Liver (tissue), 9 donors: ENCODE measurements around the gene CDHR2. TPM values are rescaled to one million over a fixed set of nuclear protein-coding genes. Genes with fewer than 3 reads are reported as not detected.

Experiments used
- DNase-seq: peaks from one replicate; pipeline ENCODE4 v3.0.0-alpha.2; 2017; ENCODE audit warnings: low spot score
- H3K27ac ChIP-seq, 2 donors: one replicate each; pipeline ENCODE4 v1.7.0; 2013; ENCODE audit warnings: inconsistent platforms in 2 of 2, low read length in 2 of 2, control low read depth in 1 of 2, low read depth in 1 of 2, mild to moderate bottlenecking in 1 of 2
- H3K27me3 ChIP-seq, 4 donors: one replicate each; pipeline versions ENCODE4 v1.6.1 to v1.7.0; 2013; ENCODE audit warnings: low read length in 3 of 4, inconsistent platforms in 1 of 4, mild to moderate bottlenecking in 1 of 4, moderate library complexity in 1 of 4; ENCODE audit not compliant: control insufficient read depth in 4 of 4, insufficient read depth in 4 of 4
- H3K36me3 ChIP-seq, 4 donors: one replicate each; pipeline versions ENCODE4 v1.6.1 to v1.7.0; 2013; ENCODE audit warnings: low read length in 3 of 4, mild to moderate bottlenecking in 3 of 4, low read depth in 1 of 4, moderate library complexity in 1 of 4; ENCODE audit not compliant: control insufficient read depth in 4 of 4, insufficient read depth in 3 of 4
- H3K4me1 ChIP-seq, 4 donors: one replicate each; pipeline versions ENCODE4 v1.6.1 to v1.7.0; 2013; ENCODE audit warnings: low read length in 3 of 4, mild to moderate bottlenecking in 3 of 4, moderate library complexity in 1 of 4; ENCODE audit not compliant: control insufficient read depth in 4 of 4, insufficient read depth in 4 of 4
- H3K4me3 ChIP-seq, 3 donors: one replicate each; pipeline versions ENCODE4 v1.6.1 to v1.7.0; 2013; ENCODE audit warnings: low read length in 3 of 3, control low read depth in 1 of 3, low read depth in 1 of 3, mild to moderate bottlenecking in 1 of 3
- H3K9ac ChIP-seq, 2 donors: one replicate each; pipeline ENCODE4 v1.7.0; 2013; ENCODE audit warnings: low read length in 2 of 2, mild to moderate bottlenecking in 2 of 2, moderate library complexity in 2 of 2, control low read depth in 1 of 2, low read depth in 1 of 2
- H3K9me3 ChIP-seq, 4 donors: one replicate each; pipeline versions ENCODE4 v1.6.1 to v1.7.0; 2013; ENCODE audit warnings: low read length in 3 of 4; ENCODE audit not compliant: control insufficient read depth in 4 of 4
- FOXA1 ChIP-seq: IDR thresholded peaks from 2 replicates; pipeline ENCODE4 v1.6.1; 2016; ENCODE audit warnings: antibody characterized with exemption
- FOXA2 ChIP-seq: IDR thresholded peaks from 2 replicates; pipeline ENCODE4 v1.6.1; 2016; ENCODE audit warnings: antibody characterized with exemption
- GABPA ChIP-seq, 2 donors: IDR thresholded peaks in 1 of 2; conservative IDR thresholded peaks in 1 of 2; 2 replicates each; pipeline ENCODE4 v1.6.1; 2016; ENCODE audit warnings: antibody characterized with exemption in 2 of 2, mild to moderate bottlenecking in 1 of 2, moderate library complexity in 1 of 2
- HNF4A ChIP-seq, 2 donors: conservative IDR thresholded peaks; 2 replicates each; pipeline ENCODE4 v1.6.1; 2016; ENCODE audit warnings: antibody characterized with exemption in 2 of 2, mild to moderate bottlenecking in 2 of 2
- HNF4G ChIP-seq: IDR thresholded peaks from 2 replicates; pipeline ENCODE4 v1.6.1; 2016; ENCODE audit warnings: antibody characterized with exemption
- JUND ChIP-seq, 2 donors: IDR thresholded peaks; 2 replicates each; pipeline ENCODE4 v1.6.1; 2016; ENCODE audit warnings: antibody characterized with exemption in 2 of 2
- MAX ChIP-seq: IDR thresholded peaks from 2 replicates; pipeline ENCODE4 v1.6.1; 2016; ENCODE audit warnings: antibody characterized with exemption
- NR2F2 ChIP-seq: IDR thresholded peaks from 2 replicates; pipeline ENCODE4 v1.6.1; 2016; ENCODE audit warnings: antibody characterized with exemption
- RXRA ChIP-seq, 2 donors: IDR thresholded peaks; 2 replicates each; pipeline ENCODE4 v1.6.1; 2017 to 2018; ENCODE audit warnings: antibody characterized with exemption in 2 of 2, mild to moderate bottlenecking in 1 of 2
- SP1 ChIP-seq: IDR thresholded peaks from 2 replicates; pipeline ENCODE4 v1.6.1; 2018; ENCODE audit warnings: antibody characterized with exemption, mild to moderate bottlenecking
- TAF1 ChIP-seq: conservative IDR thresholded peaks from 2 replicates; pipeline ENCODE4 v1.6.1; 2016; ENCODE audit warnings: antibody characterized with exemption, mild to moderate bottlenecking
- WGBS: extraction: QIAGEN DNeasy Blood & Tissue Kit; methylation state at CpG from one replicate; pipeline ENCODE4 v1.1.7; 2013; 5-methylcytosine and 5-hydroxymethylcytosine counted together
- polyA plus RNA-seq, 2 donors: library from polyadenylated mRNA; stranded (reverse) in 1 of 2; unstranded in 1 of 2; fragments of 200-250 nt in 1 of 2; fragments of >200 nt in 1 of 2; fragmentation: Nextera tagmentation in 1 of 2; extraction: Ambion mirVana in 1 of 2; gene quantifications; one replicate each; pipeline versions ENCODE4 v1.2.1 to v1.2.3, GENCODE V29; 2013 to 2015
- total RNA-seq, 2 donors: library from RNA; depleted of rRNA; stranded (reverse); fragments of >200 nt; gene quantifications; one replicate each; pipeline ENCODE4 v1.2.3, GENCODE V29; 2014
- TF ChIP-seq, protein P1 (sequence below): IDR thresholded peaks from 2 replicates; pipeline ENCODE4 v1.6.1; 2016; ENCODE audit warnings: antibody characterized with exemption, mild to moderate bottlenecking
- TF ChIP-seq, protein P2 (sequence below): fragments of 150-350 bp; IDR thresholded peaks from 2 replicates; pipeline ENCODE4 v1.5.1; 2017; ENCODE audit warnings: improper control_type of control experiment, low read depth, low read length; ENCODE audit not compliant: missing input control
- donor health status: healthy.
- donor health status: healthy.
- donor health status: healthy.
- donor health status: healthy.
- donor health status: healthy.

The CDHR2 gene
- total and polyA plus RNA-seq, 4 donors, result 8.8 to 23.8 (median 16.6) TPM

- TF ChIP-seq HNF4G (peak; percentile 24), FOXA1 (no peak), HNF4A (conservative IDR thresholded peaks at IDR 0.05) (peak in 1 of 2 donors; percentile 49)
- Histone ChIP-seq H3K9ac (no peak overlapping the region), H3K4me1 (no peaks in the 10 kb centered on the region), H3K9me3 (no peaks in the 10 kb centered on the region), H3K27me3 (no peaks in the 10 kb centered on the region), H3K4me3 (no peak overlapping the region), H3K27ac (no peak overlapping the region), H3K36me3 (no peaks in the 10 kb centered on the region)
- WGBS, result 63% methylated on average over 16 of the region's 16 CpGs
- DNase-seq, result no peak
Measured at GRCh38 chr5:176519810-176520720, 29.1 kb upstream of the CDHR2 start.

DNA sequence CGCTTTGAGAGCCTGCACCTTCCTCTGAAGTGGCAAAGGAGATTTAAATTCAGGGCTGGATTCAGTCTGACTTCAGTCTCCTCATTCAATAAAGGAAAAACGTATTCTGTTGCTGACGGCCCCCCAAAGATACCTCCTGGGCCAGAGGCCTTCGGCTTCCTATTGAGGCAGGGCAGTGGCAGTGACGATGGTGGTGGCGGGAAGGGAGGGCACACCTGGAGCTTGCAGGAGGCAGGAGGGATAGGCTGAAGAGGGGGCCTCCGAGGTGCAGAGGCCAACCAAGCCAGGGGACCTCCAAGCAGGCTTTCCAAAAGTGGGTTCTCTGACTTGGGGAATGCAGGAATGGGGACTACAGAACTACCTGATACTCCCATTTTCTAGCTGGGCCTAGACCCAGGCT is 27.9 kb upstream of the CDHR2 start:
- TF ChIP-seq, protein P1, sequence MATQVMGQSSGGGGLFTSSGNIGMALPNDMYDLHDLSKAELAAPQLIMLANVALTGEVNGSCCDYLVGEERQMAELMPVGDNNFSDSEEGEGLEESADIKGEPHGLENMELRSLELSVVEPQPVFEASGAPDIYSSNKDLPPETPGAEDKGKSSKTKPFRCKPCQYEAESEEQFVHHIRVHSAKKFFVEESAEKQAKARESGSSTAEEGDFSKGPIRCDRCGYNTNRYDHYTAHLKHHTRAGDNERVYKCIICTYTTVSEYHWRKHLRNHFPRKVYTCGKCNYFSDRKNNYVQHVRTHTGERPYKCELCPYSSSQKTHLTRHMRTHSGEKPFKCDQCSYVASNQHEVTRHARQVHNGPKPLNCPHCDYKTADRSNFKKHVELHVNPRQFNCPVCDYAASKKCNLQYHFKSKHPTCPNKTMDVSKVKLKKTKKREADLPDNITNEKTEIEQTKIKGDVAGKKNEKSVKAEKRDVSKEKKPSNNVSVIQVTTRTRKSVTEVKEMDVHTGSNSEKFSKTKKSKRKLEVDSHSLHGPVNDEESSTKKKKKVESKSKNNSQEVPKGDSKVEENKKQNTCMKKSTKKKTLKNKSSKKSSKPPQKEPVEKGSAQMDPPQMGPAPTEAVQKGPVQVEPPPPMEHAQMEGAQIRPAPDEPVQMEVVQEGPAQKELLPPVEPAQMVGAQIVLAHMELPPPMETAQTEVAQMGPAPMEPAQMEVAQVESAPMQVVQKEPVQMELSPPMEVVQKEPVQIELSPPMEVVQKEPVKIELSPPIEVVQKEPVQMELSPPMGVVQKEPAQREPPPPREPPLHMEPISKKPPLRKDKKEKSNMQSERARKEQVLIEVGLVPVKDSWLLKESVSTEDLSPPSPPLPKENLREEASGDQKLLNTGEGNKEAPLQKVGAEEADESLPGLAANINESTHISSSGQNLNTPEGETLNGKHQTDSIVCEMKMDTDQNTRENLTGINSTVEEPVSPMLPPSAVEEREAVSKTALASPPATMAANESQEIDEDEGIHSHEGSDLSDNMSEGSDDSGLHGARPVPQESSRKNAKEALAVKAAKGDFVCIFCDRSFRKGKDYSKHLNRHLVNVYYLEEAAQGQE, result no peak
- WGBS, result 89% methylated on average over 7 of the region's 7 CpGs
- H3K4me3 ChIP-seq, result no peak overlapping the region
- no peaks in the 10 kb centered on the region for H3K9me3 ChIP-seq
- no peaks in the 10 kb centered on the region for H3K27me3 ChIP-seq
- H3K27ac ChIP-seq, result no peak overlapping the region
- DNase-seq, result no peak
- H3K9ac ChIP-seq, result no peak overlapping the region
- H3K4me1 ChIP-seq, result no peaks in the 10 kb centered on the region
- no peaks in the 10 kb centered on the region for H3K36me3 ChIP-seq

DNA sequence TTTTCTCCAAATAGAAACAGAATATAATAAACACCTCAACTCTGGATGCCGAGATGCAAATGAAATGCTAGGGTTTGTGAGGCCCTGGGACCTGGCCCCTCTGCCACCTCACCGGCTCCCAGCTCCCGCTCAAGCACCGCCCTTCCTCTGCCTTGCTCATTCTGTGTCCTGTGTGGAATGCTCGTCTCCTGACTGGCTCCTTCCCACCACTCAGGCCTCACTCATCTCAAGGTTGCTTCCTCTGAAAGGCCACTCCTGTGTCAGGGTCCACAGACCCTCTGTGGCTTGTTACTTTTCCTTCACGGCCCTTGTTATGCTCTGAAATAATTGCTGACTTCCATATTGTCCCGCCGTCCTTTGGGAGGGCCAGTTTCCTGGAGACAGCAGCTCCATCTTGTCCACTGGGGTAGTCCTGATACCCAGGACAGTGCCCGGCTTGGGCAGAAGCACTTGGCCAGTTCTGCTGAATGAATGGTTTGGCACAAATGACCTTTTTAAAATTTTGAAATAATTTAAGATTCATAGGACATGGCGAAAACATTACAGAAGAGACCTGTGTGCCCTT is 27.4 kb upstream of the CDHR2 start:
- WGBS, result 83% methylated on average over 10 of the region's 10 CpGs
- no peaks in the 10 kb centered on the region for H3K9me3 ChIP-seq
- H3K27me3 ChIP-seq, result no peaks in the 10 kb centered on the region
- no peak overlapping the region for H3K4me3 ChIP-seq
- no peak overlapping the region for H3K9ac ChIP-seq
- H3K36me3 ChIP-seq, result no peaks in the 10 kb centered on the region
- TF ChIP-seq SP1, result no peak
- no peak for TF ChIP-seq RXRA (IDR thresholded peaks at IDR 0.05)
- TF ChIP-seq NR2F2, result no peak
- no peak for TF ChIP-seq GABPA (IDR thresholded peaks at IDR 0.05 in 1 of 2, conservative IDR thresholded peaks at IDR 0.05 in 1 of 2)
- TF ChIP-seq TAF1, result no peak
- no peak for TF ChIP-seq FOXA2
- TF ChIP-seq HNF4A (conservative IDR thresholded peaks at IDR 0.05), result no peak
- no peak for TF ChIP-seq JUND (IDR thresholded peaks at IDR 0.05)
- TF ChIP-seq, protein P2, sequence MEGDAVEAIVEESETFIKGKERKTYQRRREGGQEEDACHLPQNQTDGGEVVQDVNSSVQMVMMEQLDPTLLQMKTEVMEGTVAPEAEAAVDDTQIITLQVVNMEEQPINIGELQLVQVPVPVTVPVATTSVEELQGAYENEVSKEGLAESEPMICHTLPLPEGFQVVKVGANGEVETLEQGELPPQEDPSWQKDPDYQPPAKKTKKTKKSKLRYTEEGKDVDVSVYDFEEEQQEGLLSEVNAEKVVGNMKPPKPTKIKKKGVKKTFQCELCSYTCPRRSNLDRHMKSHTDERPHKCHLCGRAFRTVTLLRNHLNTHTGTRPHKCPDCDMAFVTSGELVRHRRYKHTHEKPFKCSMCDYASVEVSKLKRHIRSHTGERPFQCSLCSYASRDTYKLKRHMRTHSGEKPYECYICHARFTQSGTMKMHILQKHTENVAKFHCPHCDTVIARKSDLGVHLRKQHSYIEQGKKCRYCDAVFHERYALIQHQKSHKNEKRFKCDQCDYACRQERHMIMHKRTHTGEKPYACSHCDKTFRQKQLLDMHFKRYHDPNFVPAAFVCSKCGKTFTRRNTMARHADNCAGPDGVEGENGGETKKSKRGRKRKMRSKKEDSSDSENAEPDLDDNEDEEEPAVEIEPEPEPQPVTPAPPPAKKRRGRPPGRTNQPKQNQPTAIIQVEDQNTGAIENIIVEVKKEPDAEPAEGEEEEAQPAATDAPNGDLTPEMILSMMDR, result no peak
- TF ChIP-seq MAX, result no peak
- no peak for DNase-seq
- no peaks in the 10 kb centered on the region for H3K4me1 ChIP-seq
- H3K27ac ChIP-seq, result no peak overlapping the region
